Measurements from ENCODE around the gene ZCCHC7.
"Not testable (repeated sequence)": the region's sequence is repeated elsewhere in the genome, so short reads cannot be mapped to it uniquely, and the experiment has no call there.

The ZCCHC7 gene

DNA sequence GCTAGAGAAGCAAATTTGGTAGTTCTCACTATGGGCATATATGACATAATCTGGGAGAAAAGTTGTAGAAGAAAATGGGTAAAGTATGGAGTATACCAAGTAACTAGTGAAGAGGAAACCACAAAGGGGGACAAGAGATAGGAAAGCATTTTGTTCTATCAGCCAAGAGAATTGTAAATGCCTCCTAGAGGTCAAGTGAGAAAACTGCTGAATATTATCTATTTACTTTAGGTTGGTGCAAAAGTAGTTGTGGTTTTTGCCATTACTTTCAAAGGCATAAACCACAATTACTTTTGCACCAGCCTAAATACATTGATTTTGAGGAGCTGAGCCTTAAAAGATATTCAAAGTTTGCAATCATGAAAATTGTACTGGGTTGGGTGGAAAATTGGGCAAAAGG is 175.4 kb downstream of the ZCCHC7 start:
- DNase-seq (ENCODE audit: low read depth) = no peak

DNA sequence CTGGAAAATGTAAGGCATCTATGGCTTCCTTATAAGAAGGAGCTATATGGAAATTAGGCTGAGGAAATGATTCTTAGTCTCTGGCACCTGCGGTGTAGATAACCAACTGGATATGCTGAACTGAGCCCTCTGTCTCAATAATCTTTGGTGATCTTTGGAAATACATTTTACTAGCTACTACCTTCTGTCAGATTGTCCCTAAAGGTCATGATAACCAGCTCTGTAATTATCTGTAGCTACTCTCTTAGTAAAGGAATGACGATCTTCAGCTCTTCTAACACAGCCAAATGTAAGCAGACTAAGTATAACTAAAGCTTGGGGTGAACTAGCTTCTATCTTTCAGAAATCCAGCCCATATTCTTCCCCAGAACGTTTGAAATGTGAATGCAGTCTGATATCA is 177.2 kb downstream of the ZCCHC7 start:
- DNase-seq (ENCODE audit: low read depth) = no peak

DNA sequence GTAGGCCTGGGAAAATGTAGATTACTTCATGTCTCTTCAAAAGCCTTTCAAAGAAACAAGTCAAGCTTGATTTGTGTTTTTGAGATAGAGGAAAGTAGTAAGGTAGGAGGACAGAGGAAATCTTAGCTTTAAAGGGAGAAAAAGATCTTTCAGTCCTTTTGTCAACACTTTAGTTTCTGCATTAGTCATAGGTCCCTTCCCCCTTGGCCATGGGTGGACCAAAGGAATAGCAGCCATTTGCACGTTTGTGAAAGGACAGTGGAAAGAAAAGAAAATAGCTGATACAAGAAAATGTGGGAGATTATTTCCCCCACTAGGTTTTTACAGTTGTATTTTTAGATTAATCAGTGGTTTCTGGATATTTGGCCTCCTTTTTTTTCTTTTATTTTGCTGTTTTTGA is 180.2 kb downstream of the ZCCHC7 start:
- DNase-seq (ENCODE audit: low read depth) = no peak

DNA sequence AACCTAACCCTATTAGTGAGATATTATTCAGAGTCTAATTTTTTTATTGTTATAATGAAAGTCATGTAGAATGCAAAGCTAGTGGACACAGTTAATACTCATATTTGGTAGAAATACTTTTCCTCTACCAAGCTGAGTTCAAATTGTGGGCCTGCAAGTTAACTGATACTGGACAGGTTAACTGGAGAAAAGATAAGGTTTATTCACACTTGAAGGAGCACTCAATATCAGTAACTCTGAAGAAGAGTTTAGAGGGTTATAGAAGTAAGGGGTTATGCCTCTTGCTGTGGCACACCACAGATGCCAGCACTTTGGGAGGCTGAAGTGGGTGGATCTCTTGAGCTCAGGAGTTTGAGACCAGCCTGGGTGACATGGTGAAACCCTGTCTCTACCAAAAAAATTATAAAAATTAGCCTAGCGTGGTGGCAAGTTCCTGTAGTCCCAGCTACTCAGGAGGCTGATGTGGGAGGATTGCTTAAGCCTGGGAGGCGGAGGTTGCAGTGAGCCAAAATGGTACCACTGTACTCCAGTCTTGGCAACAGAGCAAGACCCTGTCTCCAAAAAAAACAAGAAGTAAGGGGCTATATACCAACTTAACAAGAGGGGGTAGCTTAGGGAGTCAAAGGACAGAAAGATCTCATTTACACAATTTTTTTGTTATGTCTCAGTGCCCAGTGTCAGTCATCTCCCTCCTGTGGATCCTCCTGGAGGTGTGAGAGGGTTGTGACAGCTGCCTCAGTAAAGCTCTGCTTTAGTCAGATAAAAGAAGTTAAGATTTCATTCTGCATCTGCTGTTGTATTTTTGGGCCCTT is 180.9 kb downstream of the ZCCHC7 start:
- DNase-seq (ENCODE audit: low read depth) = no peak

DNA sequence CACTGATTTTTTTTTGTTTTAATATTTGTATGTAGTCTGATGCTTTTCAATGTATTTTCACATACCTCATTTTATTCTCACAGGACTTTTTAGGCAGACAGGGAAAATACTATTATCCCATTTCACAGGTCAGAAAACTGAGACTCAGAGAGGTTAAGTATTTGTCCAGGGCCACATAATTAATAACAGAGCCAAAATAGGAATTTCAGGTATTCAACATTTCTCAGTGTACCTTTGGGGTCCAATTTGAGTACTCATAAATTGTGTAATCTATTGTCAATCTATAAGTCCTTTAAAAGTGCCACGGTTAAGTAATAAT is 181.4 kb downstream of the ZCCHC7 start:
- no peak for DNase-seq (ENCODE audit: low read depth)

DNA sequence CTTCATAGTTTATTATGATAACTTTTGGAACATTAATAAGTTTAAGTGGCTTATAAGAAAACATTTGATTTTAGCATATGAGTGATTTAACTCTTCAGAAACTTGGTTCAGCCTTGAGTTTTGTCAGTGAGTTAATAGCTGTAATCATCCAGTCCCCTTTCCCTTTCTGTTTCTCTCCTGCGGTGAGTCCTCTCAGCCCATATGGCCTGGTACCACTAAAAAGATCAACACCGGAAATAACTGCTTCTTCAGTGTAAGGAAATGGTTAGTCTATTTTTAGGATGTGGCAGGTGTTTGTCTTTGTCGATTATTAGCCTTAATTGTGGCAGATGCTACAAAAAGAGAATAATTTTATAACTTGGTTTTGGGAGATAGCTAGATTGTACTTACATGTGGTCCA is 181.9 kb downstream of the ZCCHC7 start:
- DNase-seq (ENCODE audit: low read depth) = no peak

DNA sequence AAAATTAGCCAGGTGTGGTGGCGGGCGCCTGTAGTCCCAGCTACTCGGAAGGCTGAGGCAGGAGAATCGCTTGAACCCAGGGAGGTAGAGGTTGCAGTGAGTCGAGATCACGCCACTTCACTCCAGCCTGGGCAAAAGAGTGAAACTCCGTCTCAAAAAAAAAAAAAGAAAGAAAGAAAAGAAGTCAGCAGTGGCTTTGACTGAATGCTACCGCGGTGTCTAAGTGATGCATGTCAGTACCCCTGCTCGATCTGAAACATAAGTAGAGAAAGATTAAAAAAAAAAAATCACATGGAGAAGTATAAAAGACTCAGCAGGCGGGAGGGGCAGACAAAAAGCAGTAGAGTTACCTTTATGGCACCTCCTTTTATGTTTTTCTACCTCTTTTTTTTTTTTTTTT is 182.9 kb downstream of the ZCCHC7 start:
- not testable (repeated sequence) for DNase-seq (ENCODE audit: low read depth)

DNA sequence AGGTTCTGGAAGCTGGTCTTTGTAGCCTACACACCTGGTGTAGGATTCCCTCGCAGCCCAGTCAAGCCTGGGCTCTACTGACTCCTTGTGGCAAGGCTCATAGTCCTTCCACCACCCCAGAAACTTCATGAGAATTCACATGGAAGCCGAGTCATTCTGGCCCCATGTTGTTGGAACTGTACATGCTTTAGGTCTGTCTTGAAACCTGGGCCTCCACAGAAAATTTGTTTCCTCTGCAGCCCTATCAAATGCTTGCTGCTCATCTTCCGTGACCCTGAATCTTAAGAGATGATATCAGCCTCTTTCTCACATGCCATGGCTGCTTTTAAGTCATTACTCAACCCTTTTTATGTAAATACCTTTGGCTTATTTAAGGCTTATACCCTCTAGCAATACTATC is 188.8 kb downstream of the ZCCHC7 start:
- no peak for DNase-seq (ENCODE audit: low read depth)

DNA sequence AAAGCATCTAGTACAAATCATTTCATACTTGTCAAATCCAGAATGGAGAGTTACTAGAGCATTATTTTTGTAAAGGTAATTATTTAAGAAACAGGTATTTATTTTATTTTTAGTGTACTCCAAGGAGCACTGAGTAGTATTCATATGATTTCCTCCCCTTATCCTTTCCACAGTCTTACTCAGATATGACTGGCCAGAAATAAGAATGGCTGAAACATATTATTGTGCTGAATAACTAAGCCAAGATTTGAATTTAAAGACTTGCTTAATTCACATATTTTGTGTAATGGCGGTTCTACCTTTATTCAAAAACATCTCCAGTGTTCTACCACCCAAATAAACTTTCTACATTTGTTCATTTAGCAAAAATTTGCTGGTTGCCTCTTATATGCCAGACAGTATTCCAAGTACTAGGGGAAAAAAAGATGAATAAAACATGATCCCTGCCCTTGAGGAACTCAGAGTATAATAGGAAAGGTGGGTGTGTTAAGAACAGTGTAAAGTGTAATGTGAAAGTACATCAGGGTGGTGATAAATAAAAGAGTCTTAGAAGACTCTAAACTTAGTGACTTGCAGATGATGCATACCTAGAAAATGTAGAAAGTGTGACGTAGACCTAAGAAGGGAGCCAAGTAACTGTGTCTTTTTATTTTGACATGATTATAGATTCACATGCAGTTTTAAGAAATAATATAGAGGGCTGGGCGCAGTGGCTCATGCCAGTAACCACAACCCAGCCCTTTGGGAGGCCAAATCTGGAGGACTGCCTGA is 191.7 kb downstream of the ZCCHC7 start:
- no peak for DNase-seq (ENCODE audit: low read depth)

DNA sequence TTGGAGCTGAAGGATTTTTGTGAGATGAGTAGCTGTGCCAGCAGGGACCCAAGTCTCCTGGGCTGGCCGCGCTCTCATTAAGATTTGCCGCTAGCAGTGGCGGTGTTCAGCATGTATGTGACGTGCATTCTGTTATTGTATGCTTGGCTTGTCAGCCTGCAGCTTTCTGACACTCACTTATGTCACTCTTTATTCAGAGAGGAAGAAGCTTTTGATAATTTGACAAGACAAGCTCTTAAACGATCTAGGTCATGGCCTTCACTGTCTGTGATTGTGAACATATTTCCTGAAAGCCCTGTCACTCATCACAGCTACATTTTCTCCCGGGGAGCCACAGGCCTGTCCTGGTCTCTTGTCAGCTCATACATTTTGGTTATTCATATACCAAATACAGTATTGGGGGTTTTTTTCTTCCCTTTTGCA is 203.9 kb downstream of the ZCCHC7 start:
- DNase-seq (ENCODE audit: low read depth) = no peak

DNA sequence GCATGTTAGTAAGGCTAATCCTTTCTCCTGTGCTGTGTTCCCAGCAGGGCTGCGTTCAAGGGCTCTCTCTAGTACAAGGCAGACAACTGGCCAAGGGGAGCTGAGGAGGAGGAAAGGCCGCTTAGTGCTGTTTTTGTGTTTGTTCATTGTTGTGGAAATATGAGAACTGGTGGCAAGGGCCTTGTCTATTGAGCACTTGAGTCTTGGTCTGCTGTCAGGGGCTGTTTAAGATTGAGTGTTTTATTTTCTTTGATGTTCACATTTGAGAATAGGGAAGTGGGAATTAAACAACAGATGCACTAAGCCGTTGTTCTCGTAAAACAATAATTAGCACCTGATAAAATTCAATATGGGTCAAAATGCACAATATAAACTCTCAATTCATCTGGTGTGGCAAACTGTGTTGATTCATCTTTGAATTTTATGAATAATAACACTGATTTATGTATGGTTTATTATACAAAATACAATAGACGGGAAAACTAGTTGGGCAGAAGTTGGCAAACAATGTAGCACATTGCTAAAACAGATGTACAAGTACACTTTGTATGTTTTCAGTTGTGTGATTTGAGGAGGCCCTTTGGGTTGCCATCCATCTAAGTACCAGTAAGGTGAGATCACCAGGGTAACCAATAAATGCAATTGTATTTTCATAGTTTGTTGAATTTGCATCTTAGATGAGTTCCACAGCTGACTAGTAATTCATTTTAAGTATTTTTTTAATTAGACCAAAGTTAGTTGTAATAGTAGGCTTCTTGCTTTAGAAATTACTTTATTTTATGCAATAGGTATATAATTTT is 204.5 kb downstream of the ZCCHC7 start:
- DNase-seq (ENCODE audit: low read depth) = no peak

DNA sequence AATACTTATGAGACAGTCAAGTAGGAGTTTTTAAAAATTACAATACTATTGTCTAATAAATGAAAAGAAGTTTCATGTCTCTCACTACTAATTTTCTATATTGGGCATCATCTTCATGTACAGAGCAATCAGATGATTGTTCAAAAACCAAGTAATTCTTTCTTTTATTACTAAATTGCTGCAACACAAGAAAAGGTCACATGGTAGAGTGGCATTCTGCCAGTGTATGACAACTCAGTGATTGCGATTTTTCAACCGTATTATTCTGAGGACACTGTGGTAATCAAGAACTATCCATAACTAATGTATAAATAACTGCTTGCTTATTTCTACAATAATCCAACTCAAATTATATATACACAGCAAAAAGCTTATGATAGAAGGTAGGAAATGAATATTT is 205.4 kb downstream of the ZCCHC7 start:
- DNase-seq (ENCODE audit: low read depth) = no peak

DNA sequence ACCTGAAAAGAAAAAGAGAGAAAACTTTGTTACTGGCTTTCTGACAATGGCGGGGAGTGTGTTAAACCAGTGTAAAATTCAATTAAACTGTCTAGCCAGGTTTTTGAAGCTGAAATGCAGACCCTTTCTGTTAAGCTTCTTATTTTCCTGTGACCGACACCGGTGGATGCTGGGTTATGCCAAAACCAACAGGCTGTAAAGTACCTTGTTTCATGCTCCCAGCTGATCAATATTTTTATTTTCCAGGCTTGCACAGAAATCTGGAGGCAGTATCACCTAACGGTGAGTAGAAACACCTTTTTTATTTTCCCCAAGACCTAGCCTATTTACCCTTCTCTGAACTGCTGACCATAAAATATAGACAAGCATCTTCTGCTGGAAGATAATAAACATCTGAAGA is 207.2 kb downstream of the ZCCHC7 start:
- no peak for DNase-seq (ENCODE audit: low read depth)

DNA sequence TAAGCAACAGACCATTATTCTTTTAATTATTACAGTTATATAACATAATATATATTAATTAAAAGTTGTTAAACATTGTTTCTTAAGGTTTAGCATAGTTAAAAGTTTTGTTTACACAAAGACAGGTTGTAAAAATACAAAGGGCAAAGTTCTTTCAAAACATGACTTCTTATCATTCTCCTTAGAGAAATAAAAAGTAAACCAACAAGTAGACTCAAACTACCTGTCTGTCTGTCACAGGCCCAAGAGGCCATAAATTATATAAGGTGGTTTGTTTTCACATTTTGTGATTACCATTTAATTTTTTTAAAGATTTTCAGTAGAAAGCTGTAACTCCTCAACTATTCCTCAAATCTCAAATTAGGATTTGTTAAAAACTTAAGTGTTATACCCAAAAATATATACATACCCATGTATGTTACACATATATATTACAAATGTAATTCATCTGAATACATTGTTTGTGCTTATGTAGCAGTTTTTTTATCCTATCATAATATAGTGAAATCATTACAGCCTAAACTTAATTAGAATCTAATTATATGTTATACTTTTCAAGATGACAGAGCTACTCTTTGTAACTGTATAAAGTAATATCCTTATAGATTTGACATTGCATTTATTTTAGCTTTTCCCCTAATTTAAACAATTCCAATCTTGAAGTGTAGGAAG is 208.3 kb downstream of the ZCCHC7 start:
- no peak for DNase-seq (ENCODE audit: low read depth)

DNA sequence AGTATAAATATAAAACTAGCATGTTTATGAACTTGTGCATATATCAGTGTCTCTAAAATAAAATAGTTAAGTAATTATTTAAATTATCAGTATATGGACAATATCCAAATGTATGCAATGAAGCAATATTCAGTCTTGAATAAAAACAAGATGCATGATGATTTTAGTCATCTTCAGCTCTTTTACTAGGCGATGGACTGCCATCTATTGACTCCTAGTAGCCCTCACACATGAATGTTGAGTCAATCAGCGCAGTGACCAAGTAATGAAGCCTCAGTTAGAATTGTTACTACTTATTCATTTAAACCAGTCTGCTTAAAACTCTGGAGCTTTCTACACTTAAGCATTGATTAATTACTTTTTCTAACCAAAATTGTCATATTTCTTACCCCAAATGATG is 209.2 kb downstream of the ZCCHC7 start:
- DNase-seq (ENCODE audit: low read depth) = no peak

DNA sequence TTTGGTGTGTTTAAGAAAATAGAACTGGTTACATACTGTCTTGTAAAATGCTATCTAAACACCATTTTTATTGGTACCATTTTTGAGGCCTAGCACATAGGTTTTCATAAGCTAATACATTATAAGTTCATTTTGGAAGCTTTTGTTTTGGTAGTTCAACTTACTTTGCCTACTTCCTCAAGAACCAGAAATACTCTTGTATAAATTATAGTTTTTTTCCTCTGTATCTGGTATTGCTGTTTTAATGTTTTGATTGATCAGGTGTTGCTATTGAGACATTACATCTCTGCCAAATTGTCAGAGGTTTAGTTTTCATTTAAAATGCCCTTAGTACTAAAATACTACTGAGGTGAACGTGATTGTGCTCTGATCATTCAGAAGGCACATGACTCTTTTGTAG is 211.5 kb downstream of the ZCCHC7 start:
- no peak for DNase-seq (ENCODE audit: low read depth)

DNA sequence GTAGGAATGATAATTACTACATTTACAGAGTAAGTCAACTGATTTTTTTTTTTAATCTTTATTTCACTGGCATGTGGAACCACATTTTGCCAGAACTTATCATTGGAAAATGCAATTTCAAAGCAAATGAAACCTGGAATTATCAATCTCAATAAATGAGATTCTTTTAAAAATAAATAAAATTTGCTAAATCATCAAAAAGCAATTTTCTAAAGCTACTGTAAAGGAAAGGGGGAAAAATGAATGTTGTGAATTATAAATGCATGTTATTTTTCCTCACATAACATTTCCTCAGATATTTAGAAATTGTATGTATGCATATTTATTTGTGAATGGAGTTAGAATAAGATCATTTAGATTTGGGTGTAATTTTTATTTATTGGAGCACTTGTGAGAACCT is 212.2 kb downstream of the ZCCHC7 start:
- no peak for DNase-seq (ENCODE audit: low read depth)

DNA sequence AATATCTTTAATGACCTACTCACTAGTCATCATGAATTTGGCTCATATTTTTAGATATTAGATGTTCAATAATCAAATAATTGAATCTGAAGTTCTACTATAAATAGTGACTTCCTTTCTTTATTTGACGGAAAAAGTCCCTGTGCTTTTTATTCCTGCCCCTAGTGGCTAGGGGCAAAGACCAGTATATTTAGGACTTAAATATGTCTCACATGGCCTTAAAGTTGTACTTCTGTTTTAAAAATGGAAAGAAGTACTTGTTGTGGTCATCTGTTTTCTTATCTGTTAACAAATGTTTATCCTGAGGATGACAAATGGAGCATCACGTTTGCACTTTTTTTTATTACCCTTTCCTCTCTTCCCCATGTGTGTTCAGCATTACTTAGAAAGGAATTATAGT is 212.9 kb downstream of the ZCCHC7 start:
- no peak for DNase-seq (ENCODE audit: low read depth)

DNA sequence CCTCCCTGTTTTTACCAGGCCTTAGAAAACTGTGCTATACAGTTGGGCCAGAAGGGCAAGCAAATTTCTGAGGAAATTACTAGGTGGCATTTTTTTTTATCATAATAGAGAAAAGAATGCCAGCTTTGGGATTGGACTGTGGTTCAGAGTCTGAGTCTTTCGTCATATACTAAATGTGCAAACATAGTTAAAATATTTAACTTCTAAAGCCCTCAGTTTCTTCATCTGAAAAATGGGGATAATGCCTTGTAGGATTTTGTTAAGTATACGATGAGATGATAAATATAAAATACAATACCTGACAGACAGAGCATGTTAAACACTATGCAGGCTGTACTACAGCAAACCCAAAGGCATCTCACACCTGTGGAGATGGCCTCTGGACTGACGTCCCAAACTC is 214.9 kb downstream of the ZCCHC7 start:
- DNase-seq (ENCODE audit: low read depth) = no peak

DNA sequence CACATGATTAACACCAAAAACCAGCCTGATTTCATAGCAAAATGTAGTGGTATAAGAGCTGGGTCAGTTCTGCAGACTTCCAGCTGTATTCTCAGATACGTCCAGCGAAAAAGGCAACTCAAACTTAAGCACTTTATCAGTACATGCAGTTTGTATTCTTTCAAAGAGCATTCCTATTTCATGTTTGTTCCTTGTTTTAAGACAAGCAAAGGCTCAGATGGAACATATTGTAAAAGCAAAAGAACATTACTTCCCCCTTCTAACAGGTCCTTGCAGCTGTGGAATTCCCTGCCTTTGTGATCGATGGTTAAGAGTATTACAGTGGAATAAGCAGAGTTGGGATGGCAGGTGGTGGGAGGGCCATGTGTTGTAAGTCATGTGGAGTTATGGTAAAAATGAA is 215.8 kb downstream of the ZCCHC7 start:
- no peak for DNase-seq (ENCODE audit: low read depth)

DNA sequence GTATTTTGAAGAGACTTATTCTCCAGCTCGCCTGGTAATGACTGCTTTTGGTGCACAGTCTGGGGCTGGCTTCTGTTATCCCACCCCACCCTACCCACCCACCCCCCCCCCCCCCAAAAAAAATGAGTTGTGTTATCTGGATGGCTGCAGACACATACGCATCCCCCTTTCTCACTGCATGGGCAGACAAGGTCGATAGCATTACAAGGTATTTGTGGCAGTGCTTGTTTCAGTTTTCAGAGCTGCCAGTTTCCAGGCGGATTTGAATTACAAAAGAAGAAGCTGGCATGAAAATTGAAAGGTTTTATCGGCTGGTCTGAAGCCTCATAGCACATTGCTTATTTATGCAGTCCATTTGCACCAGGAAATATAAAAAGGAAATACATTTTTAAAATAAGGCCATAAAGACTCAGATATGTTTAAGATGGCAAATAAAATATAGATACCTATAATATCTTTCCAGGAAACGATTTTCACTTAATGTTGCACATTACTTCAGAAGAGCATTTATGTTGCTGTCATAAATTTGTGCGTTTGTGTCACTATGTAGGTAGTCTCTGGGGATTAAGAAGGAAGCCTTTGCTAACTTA is 217.0 kb downstream of the ZCCHC7 start:
- DNase-seq (ENCODE audit: low read depth) = no peak

DNA sequence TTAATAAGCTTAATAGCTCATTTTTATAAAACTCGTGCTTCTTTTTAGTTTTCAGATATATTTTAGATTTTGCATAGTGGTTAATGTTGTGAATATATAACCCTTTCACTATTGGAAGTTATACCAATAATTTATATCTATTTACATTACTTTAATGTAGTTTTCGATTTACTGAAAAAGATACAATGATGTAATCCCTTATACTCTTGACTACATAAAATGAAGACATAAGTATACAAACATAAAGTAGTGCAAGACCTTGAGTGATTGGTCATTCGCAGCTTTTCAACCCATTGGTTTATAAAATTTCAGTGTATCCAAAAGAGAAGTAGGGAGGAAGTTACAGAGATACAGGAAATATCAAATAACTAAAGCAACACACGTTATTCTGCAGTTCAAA is 217.8 kb downstream of the ZCCHC7 start:
- DNase-seq (ENCODE audit: low read depth) = no peak

Measured in activated T-cell treated with anti-CD3 and anti-CD28 coated beads for 1 hour (primary cell).